GM18526 (cell line): ENCODE measurements around the gene CCDC182.

ENCODE experiments used
- POLR2A ChIP-seq: IDR thresholded peaks from 3 replicates; pipeline ENCODE4 v1.6.1; 2011; ENCODE audit not compliant: insufficient read length; ENCODE audit errors: extremely low read depth

CCDC182 gene

GRCh38 chr17:57747221-57748017 is 2.3 kb upstream of the CCDC182 start:
- no peak for TF ChIP-seq POLR2A

DNA sequence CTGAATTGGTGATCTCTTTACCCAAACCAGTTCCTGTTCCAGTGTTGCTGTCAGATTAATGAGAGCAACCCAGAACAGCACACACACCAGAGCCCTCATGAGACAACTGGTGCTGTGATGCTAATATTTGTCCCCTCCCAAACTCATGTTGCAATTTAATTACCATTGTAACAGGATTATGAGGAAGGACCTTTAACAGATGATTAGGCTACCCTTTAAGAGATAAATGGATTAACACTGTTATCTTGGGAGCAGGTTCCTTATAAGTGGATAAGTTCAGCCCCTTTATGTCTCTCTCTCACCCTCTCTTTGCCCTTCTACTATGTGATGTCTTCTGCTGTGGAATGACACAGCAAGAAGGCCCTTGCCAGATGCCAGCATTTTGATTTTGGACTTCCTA is 1.1 kb upstream of the CCDC182 start:
- TF ChIP-seq POLR2A, result no peak

DNA sequence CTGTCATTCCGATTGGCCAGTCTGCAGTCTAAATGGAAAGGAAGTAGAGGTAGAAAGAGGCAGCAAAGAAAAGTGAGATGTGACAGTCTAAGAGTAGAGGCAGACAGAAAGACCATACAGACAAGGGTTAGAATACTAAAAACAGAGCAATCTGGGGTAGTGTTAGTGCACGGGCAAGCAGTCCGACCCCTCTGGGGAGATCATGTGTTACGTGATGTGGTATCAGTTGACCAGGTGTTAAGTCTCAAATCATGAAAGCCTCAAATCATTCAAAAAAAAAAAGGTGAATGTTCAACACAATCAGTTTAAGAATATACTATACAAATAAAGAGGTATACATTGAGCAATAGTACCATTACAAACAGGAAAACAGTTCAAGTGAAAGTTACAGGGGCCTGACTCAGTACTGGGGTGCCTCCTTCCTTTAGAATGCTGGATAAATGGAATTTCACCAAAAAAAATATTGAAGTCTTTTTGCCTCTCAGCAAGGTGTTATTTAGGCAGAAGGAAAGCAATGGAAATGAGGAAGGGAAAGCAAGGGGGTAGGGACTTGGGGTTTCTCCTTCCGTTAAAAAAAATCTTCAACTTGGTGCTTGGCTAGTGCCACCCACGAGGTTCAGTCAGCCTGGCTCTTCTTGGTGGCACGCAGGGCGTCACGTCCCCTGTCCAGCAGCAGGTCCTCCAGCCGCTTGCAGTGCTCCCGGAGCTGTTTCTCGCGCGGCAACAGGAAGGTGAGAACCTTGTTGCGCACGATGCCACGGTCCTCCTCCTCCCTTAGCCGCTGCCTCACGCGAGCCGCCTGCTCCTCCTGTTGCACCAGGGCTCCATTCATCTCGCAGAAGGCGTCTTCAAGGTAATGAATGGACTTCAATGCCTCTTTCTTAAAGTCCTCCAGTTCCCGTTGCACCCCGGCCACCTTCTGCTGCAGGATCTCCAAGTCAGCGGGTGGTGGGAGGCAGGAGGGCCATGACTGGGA is 616 bp downstream of the CCDC182 start:
- no peak for TF ChIP-seq POLR2A

DNA sequence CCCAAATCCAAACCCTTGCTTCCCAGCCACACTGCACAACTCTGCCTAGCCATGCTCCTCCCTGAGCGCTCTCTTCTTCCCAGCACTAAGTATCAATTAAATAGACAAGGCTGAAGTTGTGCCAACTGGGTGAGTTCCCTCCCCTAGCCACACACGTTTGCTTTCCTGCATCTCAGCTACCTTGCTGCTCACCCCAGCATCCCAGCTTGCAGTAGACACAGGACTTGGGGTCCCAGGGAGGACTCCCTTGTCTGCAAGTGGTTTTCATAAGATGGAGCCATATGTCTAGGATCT is 4.9 kb downstream of the CCDC182 start:
- no peak for TF ChIP-seq POLR2A

GRCh38 chr17:57739402-57740234 is 5.5 kb downstream of the CCDC182 start:
- no peak for TF ChIP-seq POLR2A

DNA sequence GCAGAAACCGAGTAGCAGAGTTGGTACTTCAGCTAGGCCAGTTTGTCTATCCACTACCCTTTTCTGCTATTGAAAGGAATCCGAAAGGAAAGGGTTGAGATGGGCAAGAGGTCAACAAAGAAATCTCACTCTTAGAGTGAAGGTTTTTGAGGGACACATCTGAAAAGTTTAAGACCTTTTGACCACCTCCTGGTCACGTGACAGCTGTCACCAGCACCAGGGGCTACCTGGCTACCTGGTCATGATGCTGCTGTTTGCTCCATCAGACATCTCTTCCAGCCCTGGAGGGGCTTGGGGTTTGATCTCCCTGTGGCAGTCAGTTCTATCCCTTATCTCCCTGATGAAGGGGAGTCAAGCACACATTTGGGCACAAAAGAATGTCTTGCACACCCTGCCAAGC is 7.6 kb downstream of the CCDC182 start:
- TF ChIP-seq POLR2A, result no peak

GRCh38 chr17:57735707-57736106 is 9.4 kb downstream of the CCDC182 start:
- TF ChIP-seq POLR2A, result no peak

DNA sequence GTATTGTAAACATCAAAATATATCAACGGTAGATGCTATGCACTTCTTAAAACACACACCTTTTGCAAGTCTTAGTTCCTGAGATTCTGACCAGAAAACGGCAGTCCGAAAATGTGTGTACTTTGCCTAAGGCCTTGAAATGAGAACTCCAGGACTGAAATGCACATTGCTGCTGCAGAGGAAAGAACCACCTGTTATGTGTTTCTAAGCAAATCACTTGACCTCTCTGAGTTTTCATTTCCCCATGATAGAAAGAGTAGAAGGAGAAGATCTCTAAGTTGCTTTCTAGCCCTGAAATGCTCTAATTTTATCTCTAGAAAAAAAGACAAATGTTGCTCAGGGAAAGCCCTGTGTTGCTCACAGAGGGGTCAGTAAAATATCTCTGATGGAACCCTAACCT is 9.9 kb downstream of the CCDC182 start:
- TF ChIP-seq POLR2A, result no peak

- no peak for TF ChIP-seq POLR2A
Observed at GRCh38 chr17:57733085-57733484, 12.0 kb downstream of the CCDC182 start.

- TF ChIP-seq POLR2A, result no peak
Observed at GRCh38 chr17:57732062-57732461, 13.0 kb downstream of the CCDC182 start.

GRCh38 chr17:57730026-57730701 is 14.9 kb downstream of the CCDC182 start:
- TF ChIP-seq POLR2A, result no peak

DNA sequence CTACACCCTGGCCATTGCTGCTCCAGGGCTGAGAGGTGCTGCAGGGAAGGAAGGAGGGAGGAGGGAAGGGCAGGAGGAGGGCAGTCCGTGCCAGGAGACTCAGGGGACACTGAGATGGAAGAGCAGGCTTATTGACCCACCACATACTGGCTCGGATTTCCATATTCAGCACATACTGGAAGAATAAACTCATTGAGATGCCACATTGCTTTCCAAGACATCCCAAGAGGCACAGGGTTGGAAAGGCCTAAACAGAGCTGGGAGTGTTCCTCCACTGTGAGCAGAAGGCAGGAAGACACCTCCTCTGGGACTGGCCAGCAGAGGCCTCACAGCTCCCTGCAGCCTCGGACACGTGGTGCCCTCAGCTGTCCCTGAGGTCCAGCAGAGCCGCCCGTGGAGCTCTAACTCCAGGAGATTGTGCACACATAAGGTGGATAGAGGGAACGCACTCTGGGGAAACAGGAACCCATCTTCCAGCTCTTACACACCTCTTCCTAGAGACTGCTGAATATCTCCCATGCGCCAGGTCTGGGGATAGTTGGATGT is 17.4 kb downstream of the CCDC182 start:
- TF ChIP-seq POLR2A, result no peak

- no peak for TF ChIP-seq POLR2A
Observed at GRCh38 chr17:57726838-57727237, 18.3 kb downstream of the CCDC182 start.

- TF ChIP-seq POLR2A, result no peak
Observed at GRCh38 chr17:57726213-57726790, 18.8 kb downstream of the CCDC182 start.
